Caco-2 (cell line): ENCODE results near the gene ANKRD27. TPM values are rescaled to one million over a fixed set of nuclear protein-coding genes. Genes with fewer than 3 reads are reported as not detected.

Experiments used
- BruUV-seq: library from RNA; stranded (reverse); fragments of 400-500 nt; replicated peaks from 2 replicates; lab custom pipeline; 2021; lab: Mats Ljungman, UMichigan
- CTCF ChIA-PET: fragments of 300-600 bp; sonication (Branson Sonifier 250); formaldehyde crosslinking; loops from one replicate; lab custom pipeline; 2022; ENCODE audit warnings: antibody characterized with exemption; lab: Charles Lee
- POLR2A ChIA-PET: fragments of 300-600 bp; sonication (Branson Sonifier 250); formaldehyde crosslinking; loops from one replicate; lab custom pipeline; 2022; ENCODE audit warnings: antibody characterized with exemption; lab: Charles Lee
- DNase-seq, 2 experiments: peaks; one replicate each; pipeline versions ENCODE4 v3.0.0 to v3.0.0-alpha.2; 2020 to 2022
- H3K27me3 ChIP-seq: replicated peaks from 2 replicates; pipeline ENCODE4 v1.6.0; 2011; ENCODE audit warnings: low read length; ENCODE audit not compliant: control insufficient read depth, insufficient read depth
- H3K36me3 ChIP-seq: 2 replicates; pipeline ENCODE4 v1.5.1; 2011; ENCODE audit warnings: low read length; ENCODE audit not compliant: control insufficient read depth, insufficient read depth
- H3K4me1 ChIP-seq: fragments of 250-450 bp; sonication (Bioruptor Pico); 2 replicates; pipeline ENCODE4 v1.5.1; 2020; ENCODE audit warnings: mild to moderate bottlenecking
- H3K4me3 ChIP-seq: 2 replicates; pipeline ENCODE4 v1.5.1; 2011; ENCODE audit warnings: low read depth, mild to moderate bottlenecking, control low read depth, low read length
- H3K9me3 ChIP-seq: fragments of 250-450 bp; sonication (Bioruptor Pico); 2 replicates; pipeline ENCODE4 v1.5.1; 2020; ENCODE audit warnings: mild to moderate bottlenecking, moderate library complexity
- H3K27ac Mint-ChIP-seq: one replicate; pipeline ENCODE4 v1.8.0; 2022; ENCODE audit warnings: mixed read lengths; ENCODE audit not compliant: unreplicated experiment
- H3K27me3 Mint-ChIP-seq: one replicate; pipeline ENCODE4 v1.8.0; 2022; ENCODE audit warnings: mixed read lengths; ENCODE audit not compliant: insufficient read depth, unreplicated experiment
- H3K36me3 Mint-ChIP-seq: one replicate; pipeline ENCODE4 v1.8.0; 2022; ENCODE audit warnings: mild to moderate bottlenecking, mixed read lengths; ENCODE audit not compliant: insufficient read depth, unreplicated experiment
- H3K4me1 Mint-ChIP-seq: one replicate; pipeline ENCODE4 v1.8.0; 2022; ENCODE audit warnings: low read depth, mixed read lengths; ENCODE audit not compliant: unreplicated experiment
- H3K4me3 Mint-ChIP-seq: one replicate; pipeline ENCODE4 v1.8.0; 2022; ENCODE audit warnings: mild to moderate bottlenecking, moderate library complexity, mixed read lengths; ENCODE audit not compliant: unreplicated experiment
- H3K9me3 Mint-ChIP-seq: one replicate; pipeline ENCODE4 v1.8.0; 2022; ENCODE audit warnings: mixed read lengths; ENCODE audit not compliant: unreplicated experiment
- intact Hi-C: fragments of 100-400 bp; cut with micrococcal nuclease; formaldehyde crosslinking; loops from one replicate; pipeline ENCODE4 v1.10.0; 2022; ENCODE audit not compliant: unreplicated experiment
- total RNA-seq: library from RNA; stranded (reverse); gene quantifications from 2 replicates; pipeline ENCODE4 v1.2.3, GENCODE V29; 2022
- TF ChIP-seq, protein P1 (sequence below), 2 experiments: fragments of 200-600 bp in 1 of 2; IDR thresholded peaks; 1 replicate in 1 of 2; 2 replicates in 1 of 2; pipeline versions ENCODE4 v1.5.1 to v1.8.0; 2011 to 2022; ENCODE audit warnings: antibody characterized with exemption in 1 of 2, control low read depth in 1 of 2, inconsistent platforms in 1 of 2, low read depth in 1 of 2, low read length in 1 of 2, mild to moderate bottlenecking in 1 of 2, moderate library complexity in 1 of 2; ENCODE audit not compliant: insufficient read depth in 1 of 2, severe bottlenecking in 1 of 2, unreplicated experiment in 1 of 2

The ANKRD27 gene
- total RNA-seq, 1 experiment from 2014 or later = 54.3 TPM

DNA sequence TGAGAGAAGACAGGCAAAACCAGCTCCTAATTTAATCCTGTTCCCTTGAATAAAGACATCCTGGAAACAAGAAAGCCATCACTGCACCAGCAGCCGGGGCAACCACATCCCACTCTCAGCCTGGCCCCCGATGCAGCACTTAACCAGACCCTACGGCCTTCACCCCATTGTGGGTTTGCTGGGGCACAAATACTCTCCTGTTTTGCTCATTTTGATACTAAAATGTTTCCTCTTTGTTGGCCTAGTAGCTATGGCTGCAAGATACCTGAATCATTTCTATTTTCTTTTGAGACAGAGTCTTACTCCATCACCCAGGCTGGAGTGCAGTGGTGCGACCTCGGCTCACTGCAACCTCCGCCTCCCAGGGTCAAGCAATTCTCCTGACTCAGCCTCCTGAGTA lies 28.4 kb downstream of the ANKRD27 start:
- H3K9me3 Mint-ChIP-seq = no peaks in the 10 kb centered on the region
- intact Hi-C loops = no loop called here
- H3K9me3 ChIP-seq = no peaks in the 10 kb centered on the region

GRCh38 chr19:32642771-32643170 lies 32.2 kb downstream of the ANKRD27 start:
- Histone ChIP-seq H3K4me1 (no peaks in the 10 kb centered on the region), H3K36me3 (peaks cover 3% of the 10 kb centered on the region), H3K9me3 (no peaks in the 10 kb centered on the region), H3K4me3 (no peak overlapping the region), H3K27me3 (no peaks in the 10 kb centered on the region)
- intact Hi-C loops = no loop called here
- POLR2A ChIA-PET = no interaction called here
- Mint-ChIP-seq H3K9me3 (no peaks in the 10 kb centered on the region), H3K4me1 (no peaks in the 10 kb centered on the region), H3K27me3 (no peaks in the 10 kb centered on the region), H3K27ac (no peak overlapping the region), H3K36me3 (peaks cover 85% of the 10 kb centered on the region), H3K4me3 (no peak overlapping the region)
- TF ChIP-seq, protein P1, sequence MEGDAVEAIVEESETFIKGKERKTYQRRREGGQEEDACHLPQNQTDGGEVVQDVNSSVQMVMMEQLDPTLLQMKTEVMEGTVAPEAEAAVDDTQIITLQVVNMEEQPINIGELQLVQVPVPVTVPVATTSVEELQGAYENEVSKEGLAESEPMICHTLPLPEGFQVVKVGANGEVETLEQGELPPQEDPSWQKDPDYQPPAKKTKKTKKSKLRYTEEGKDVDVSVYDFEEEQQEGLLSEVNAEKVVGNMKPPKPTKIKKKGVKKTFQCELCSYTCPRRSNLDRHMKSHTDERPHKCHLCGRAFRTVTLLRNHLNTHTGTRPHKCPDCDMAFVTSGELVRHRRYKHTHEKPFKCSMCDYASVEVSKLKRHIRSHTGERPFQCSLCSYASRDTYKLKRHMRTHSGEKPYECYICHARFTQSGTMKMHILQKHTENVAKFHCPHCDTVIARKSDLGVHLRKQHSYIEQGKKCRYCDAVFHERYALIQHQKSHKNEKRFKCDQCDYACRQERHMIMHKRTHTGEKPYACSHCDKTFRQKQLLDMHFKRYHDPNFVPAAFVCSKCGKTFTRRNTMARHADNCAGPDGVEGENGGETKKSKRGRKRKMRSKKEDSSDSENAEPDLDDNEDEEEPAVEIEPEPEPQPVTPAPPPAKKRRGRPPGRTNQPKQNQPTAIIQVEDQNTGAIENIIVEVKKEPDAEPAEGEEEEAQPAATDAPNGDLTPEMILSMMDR (IDR thresholded peaks at IDR 0.05; ENCODE audit: insufficient read depth in 1 of 2, low read depth in 1 of 2, low read length in 1 of 2, severe bottlenecking in 1 of 2, unreplicated experiment in 1 of 2) = no peak
- DNase-seq = no peak
- CTCF ChIA-PET = no interaction called here
- BruUV-seq = no TSS peak

More for the DNA sequence above, 28.4 kb downstream of the ANKRD27 start:
- POLR2A ChIA-PET = no interaction called here
- H3K36me3 Mint-ChIP-seq = peaks cover 76% of the 10 kb centered on the region
- TF ChIP-seq, protein P1 (IDR thresholded peaks at IDR 0.05; ENCODE audit: insufficient read depth in 1 of 2, low read depth in 1 of 2, low read length in 1 of 2, severe bottlenecking in 1 of 2, unreplicated experiment in 1 of 2) = no peak
- Histone ChIP-seq H3K4me3 (no peak overlapping the region), H3K36me3 (peaks cover 6% of the 10 kb centered on the region), H3K4me1 (no peaks in the 10 kb centered on the region), H3K27me3 (no peaks in the 10 kb centered on the region)
- H3K4me1 Mint-ChIP-seq = no peaks in the 10 kb centered on the region
- DNase-seq = no peak
- CTCF ChIA-PET = no interaction called here
- no peaks in the 10 kb centered on the region for H3K27me3 Mint-ChIP-seq
- H3K27ac Mint-ChIP-seq = no peak overlapping the region
- no peak overlapping the region for H3K4me3 Mint-ChIP-seq
- no TSS peak for BruUV-seq

DNA sequence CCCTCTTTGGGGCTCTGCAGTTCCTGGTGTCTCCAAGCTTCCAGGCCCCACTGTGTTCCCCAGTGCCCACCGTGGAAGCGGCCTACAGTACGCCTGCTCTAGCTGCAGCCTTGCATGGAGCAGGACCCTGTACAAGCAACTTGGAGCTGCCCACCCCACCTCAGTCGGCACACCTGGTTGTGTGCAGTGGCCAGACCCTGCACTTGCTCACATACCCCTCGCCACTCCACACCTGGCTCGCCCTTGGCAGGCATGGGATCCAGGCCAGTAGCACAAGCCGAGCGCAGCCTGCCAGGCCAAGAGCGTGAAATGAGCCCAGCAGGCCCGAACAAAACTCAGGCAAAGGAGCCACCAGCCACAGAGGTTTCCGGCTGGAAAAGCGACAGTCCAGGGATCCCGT lies 36.4 kb downstream of the ANKRD27 start:
- H3K36me3 ChIP-seq = peaks cover 4% of the 10 kb centered on the region
- TF ChIP-seq, protein P1 (IDR thresholded peaks at IDR 0.05; ENCODE audit: insufficient read depth in 1 of 2, low read depth in 1 of 2, low read length in 1 of 2, severe bottlenecking in 1 of 2, unreplicated experiment in 1 of 2) = no peak
- no peaks in the 10 kb centered on the region for H3K9me3 ChIP-seq
- no peak overlapping the region for H3K4me3 Mint-ChIP-seq
- ChIA-PET POLR2A (no interaction called here), CTCF (no interaction called here)
- no peak overlapping the region for H3K4me3 ChIP-seq
- no peak overlapping the region for H3K27ac Mint-ChIP-seq
- no TSS peak for BruUV-seq
- H3K4me1 Mint-ChIP-seq = no peaks in the 10 kb centered on the region
- no peaks in the 10 kb centered on the region for H3K9me3 Mint-ChIP-seq
- H3K27me3 ChIP-seq = no peaks in the 10 kb centered on the region
- no peak for DNase-seq
- H3K4me1 ChIP-seq = no peaks in the 10 kb centered on the region
- intact Hi-C loops = no loop called here
- H3K36me3 Mint-ChIP-seq = peaks cover 61% of the 10 kb centered on the region
- H3K27me3 Mint-ChIP-seq = no peaks in the 10 kb centered on the region
